ENCODE data around the gene SMYD5. TPM values are rescaled to one million over a fixed set of nuclear protein-coding genes. Genes with fewer than 3 reads are reported as not detected.

The SMYD5 gene
- total RNA-seq, 1 donor from 2014 or later = 24.0 TPM

DNA sequence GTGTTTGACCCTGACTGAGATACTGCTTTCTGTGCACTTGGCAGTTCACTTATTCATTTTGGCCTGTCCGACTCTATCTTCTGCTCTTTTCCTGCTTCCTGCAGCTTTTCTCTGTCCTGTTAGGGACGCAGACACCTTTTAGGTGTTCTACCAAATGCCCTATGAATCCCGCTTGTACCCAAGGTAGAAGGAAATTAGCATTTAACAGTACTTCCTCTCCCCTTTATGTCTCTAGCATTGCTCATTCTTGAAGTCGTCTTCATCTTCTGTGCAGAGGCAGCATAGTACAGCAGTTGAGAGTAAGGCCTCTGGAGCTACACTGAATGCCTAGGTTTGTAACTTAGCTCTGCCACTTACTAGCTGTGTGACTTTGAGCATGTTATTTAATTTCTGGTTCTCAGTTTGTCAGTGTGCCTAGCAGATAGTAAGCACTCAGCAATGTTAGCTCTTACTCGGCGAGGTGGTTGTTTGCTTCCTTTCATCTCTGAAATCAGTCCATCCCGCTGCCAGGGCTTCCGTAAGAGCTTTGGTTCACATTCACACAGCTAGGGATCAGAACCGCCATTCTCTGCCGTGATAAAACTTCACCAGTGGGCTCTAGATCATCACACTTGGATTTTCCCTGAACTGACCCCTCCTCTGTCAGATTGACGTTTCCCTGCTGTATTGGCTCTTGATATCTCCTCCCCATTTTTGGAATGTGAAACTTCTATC lies 21.4 kb downstream of the SMYD5 start:
- intact Hi-C loops (cut with micrococcal nuclease) = loop anchor here (2.0 to 10.0 kb wide), 4 partner anchors 411 to 1723 kb away; partner anchors contain the start of genes HK2 and POLE4

DNA sequence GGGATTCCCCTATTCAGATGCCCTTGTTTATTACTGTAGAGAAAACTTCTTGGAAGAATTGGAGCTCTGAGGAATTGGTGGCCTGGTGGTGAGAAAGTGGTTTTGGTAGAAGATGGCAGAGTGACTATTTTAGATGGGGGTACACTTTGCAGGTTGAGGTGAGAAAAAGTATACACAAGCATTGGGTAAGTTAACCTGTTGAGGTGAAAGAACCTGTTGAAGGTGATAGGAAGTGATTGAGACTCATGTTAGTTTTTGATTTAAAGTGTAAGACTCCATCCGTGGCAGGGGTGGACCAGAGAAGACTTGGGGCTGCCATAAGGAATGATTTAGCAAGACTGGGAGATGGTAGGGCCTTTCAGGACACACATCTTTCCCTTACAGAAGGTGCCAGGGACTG lies 23.1 kb downstream of the SMYD5 start:
- intact Hi-C loops (cut with micrococcal nuclease) = loop anchor here (10.0 kb wide), 2 partner anchors 1158 to 1598 kb away; partner anchors contain the start of gene HK2

DNA sequence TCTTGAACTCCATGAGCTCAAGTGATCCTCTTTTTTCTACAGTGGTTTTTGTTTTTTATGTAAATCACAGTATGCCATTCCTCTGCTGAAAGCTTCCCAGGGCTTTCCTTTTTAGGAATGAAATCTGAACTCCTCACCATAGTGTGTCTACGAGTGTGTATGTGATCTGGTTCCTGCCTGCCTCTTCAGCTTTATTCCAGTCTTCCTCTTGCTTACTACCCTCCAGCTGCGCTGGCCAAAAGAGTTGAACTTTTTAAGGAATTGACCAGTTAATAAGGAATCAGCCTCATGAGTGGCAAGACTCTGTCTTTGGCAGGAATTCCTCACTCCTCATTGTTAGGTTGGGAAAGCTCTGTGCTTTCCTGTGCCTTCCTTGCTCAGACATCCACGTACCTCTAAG lies 24.1 kb downstream of the SMYD5 start:
- intact Hi-C loops (cut with micrococcal nuclease) = loop anchor here (10.0 kb wide), 2 partner anchors 1157 to 1597 kb away; partner anchors contain the start of gene HK2

DNA sequence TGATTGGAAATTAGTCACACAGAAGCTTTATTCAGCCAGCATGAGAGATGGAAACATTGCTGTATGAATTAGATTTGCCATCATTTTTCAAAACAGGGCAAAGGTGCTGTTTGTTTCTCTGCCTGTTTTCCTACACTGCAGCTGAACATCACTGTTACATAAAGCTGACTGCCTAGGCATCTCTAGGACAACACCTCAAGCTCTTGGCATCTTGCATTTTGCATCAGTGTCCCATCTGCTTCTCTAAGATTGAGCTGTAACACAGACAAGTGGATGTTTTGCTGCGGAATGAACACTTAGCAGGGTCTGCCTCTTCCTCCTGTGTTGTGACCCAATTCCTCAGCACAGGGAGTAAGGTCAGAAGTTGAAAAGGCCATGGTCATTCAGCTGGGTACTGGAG lies 24.9 kb downstream of the SMYD5 start:
- intact Hi-C loops (cut with micrococcal nuclease) = loop anchor here (10.0 kb wide), 2 partner anchors 1156 to 1596 kb away; partner anchors contain the start of gene HK2

DNA sequence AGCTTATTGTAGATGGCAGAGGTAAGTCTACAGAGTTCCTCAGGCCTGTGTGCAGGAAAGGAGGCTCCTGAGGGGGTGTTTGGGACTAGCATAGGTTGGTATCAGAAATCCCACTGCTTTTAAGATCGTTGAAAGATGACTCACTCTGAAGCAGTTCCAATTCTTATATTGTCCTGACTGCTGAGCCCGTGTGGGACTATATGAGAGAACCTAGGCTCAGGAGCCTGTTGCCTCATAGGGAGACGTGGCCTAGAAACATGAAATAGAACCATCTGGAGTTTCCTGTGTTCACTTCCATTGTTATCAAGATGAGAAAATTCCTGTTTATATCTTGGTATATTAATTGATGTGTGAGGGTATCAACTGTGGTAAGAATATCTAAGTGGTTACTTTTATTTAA lies 25.7 kb downstream of the SMYD5 start:
- intact Hi-C loops (cut with micrococcal nuclease) = loop anchor here (10.0 kb wide), 2 partner anchors 1155 to 1595 kb away; partner anchors contain the start of gene HK2

DNA sequence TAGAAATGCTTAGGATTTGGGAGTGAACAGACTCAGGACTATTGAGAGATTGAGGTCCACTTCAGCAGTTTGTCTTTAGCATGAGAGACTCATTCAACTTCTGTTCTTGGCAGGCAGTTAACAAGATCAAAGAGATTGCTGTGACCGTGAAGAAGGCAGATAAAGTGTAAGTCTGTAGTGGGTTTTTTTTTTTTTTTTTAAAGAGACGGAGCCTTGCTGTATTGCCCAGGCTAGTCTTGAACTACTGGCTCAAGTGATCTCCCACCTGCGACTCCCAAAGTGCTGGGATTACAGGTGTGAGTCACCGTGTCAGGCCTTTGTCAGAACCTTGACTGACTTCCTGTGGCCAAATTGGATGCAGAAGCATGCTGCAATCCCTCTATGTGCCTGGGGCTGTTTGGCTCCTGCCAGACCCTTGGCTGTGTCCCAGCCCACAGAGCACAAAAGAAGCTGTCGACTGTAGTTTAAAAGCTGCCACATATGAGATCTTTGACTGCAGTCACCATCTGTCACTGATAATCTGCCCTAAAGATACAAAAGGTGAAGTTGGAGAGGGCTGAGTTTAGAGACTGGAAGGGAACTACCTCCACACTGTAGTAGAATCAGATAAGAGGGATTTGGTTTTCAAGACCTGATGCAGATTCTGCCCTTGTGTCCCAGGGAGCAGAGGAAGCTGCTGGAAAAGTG lies 30.0 kb downstream of the SMYD5 start:
- intact Hi-C loops (cut with micrococcal nuclease) = no loop called here

DNA sequence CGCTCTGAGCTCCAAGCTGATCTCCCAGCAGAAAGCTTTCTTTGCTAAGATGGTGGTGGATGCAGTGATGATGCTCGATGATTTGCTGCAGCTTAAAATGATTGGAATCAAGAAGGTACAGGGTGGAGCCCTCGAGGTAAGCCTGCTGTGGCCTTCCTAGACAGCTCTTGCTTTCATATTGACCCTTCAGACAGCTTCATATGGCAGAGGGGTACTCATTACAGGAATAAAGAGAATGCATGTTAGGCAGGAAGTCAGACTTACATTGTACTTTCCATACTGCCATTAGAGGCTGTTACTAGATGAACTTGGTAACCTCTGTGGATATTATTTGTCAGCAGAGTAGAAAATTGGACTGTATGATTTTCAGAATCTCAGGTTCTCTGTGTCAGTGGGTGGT lies 30.5 kb downstream of the SMYD5 start:
- intact Hi-C loops (cut with micrococcal nuclease) = no loop called here

DNA sequence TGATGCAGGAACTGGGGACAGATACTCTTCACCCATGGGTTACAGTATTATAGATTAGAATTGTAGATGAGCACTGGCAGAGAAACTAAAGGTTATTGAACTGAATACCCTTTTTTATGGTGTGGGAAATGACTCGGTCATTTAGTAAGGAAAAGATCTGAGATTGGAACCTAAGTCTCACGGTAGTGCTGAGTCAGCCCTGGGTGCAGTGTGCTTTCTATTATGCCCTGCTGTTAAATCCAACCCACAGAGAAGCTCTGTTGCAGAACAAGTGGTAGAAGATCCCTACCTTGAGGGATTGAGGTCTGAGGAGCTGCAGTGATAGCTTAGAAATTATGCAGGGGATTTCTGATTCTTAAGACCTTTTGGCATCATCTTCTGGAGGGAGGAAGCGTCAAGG lies 32.8 kb downstream of the SMYD5 start:
- intact Hi-C loops (cut with micrococcal nuclease) = no loop called here

DNA sequence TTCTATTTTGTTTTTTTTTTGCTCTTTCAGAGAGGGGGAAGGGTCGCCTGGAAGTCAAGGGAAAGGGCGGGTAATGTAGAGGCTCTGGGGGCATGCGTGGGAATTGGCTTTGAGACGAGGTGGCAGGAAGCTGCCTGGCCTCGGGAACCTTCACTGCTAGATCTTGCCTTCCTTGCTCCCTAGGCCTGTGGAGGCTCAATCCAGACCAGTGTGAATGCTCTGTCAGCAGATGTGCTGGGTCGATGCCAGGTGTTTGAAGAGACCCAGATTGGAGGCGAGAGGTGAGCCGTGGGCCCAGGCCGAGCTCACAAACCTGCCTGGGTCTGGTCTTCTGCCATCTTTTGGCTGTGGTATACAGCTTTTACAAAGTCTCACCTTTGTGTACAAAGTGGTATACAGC lies 35.6 kb downstream of the SMYD5 start:
- intact Hi-C loops (cut with micrococcal nuclease) = no loop called here

DNA sequence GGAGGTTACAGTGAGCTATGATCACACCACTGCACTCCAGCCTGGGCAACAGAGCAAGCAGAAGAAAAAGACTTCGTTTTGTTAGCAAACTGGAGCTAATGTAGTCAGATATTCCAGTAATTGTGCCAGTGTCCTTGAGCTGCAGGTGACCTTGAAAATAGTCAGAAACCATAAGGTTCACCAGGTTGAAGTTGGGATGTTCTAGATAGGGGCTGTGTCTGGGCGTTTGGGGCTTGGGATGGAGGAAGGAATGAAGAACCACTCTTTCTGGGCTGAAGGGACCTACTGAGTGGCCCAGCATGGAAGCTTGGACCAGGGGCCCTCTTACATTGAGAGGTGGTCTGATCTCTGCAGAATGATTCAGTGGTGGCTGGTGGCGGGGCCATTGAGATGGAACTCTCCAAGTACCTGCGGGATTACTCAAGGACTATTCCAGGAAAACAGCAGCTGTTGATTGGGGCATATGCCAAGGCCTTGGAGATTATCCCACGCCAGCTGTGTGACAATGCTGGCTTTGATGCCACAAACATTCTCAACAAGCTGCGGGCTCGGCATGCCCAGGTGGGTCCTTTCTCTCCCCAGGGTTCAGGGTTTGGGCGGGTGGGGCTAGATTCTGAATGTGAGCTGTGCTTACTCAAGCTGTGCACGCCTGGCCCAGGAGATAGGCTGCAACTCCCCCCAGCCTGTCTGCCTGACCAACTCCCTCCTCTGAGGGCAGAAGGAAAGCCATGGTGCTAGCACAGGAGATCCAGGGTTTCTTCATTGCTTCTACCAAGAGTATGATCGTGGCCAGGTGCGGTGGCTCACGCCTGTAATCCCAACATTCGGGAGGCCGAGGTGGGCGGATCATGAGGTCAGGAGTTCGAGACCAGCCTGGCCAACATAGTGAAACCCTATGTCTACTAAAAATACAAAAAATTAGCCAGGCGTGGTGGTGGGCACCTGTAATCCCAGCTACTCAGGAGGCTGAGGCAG lies 37.1 kb downstream of the SMYD5 start:
- intact Hi-C loops (cut with micrococcal nuclease) = no loop called here

DNA sequence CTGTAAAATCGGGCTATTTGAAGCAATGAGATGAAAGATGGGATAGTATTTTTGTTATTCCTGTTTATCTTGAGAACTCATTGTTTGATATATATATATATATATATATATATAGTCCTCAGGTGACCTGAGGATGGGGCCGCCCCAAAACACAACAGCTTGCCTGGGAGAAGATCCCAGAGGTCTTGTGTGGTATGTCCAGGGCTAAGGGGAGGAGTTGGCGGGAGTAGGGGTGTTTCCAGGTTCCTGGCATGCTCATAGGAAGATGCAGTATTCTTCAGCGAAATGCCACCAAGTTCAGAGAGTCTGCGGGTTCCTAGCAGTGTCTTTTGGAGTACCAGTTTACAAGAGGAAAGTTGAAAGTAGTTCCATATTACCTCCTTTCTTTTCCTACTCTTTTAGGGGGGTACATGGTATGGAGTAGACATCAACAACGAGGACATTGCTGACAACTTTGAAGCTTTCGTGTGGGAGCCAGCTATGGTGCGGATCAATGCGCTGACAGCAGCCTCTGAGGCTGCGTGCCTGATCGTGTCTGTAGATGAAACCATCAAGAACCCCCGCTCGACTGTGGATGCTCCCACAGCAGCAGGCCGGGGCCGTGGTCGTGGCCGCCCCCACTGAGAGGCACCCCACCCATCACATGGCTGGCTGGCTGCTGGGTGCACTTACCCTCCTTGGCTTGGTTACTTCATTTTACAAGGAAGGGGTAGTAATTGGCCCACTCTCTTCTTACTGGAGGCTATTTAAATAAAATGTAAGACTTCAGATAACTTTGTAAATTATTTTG lies 38.4 kb downstream of the SMYD5 start:
- intact Hi-C loops (cut with micrococcal nuclease) = no loop called here

DNA sequence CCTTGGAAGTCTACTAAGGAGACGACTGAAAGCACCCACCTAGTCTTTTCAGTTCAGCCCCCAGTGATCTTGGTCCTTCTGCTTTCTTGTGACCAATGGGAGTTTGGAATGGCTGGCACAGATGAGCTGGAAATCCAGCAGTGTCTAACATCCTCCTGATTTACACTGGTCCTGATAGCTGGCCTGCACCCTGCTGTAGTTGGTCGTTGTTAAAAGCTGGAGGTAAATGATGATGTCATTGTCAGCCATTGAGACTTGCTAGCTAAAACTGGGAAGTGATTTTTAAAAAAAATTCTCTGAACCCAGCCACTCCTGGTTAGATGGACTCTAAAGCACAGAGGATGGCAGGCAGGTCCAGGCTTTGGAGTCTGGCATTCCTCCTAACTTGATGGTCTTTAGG lies 39.4 kb downstream of the SMYD5 start:
- intact Hi-C loops (cut with micrococcal nuclease) = no loop called here

DNA sequence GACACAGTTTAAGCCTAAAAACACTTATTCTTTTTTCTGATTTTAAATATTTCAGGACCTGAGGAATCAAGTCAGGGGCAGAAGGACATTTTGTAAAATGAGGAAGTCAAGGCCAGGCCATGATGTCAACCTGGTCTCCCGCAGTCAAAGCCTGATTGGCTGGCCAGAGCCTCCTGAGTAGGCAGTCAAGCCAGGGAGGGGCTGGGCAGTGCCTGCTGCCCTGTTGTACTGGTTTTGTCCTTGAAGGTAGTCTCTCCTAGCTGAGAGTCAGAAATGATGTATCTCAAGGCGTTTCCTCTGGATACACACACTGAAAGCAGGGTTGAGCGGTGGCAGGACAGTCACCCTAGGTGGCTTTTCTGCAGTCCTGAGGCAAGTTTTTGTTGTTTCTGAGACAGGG lies 39.9 kb downstream of the SMYD5 start:
- intact Hi-C loops (cut with micrococcal nuclease) = no loop called here

DNA sequence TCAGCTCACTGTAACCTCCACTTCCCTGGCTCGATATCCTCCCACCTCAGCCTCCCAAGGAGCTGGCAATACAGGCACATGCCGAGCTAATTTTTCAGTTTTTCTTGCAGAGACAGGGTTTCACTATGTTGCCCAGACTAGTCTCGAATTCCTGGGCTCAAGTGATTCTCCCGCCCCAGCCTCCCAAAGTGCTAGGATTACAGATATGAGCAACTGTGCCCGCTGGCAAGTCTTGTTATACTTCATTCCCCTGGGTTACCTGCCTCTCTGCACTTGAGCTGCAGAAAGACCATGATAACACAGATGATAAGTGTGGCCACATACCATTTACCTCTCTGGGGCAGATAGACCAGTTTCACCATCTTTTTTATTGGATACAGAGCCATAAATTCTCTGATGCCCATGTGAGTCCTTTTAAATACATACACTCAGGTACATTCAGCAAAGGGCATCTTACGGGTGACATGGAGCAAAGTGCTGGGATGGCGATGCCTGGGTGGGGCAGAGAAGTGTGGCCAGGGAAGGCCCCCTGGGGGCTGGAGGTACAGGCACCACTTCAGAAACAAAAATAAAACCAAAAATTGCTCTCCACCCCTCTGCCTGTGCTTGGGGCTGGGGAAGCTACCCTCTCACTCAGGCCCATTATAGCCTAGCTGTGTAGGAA lies 40.4 kb downstream of the SMYD5 start:
- intact Hi-C loops (cut with micrococcal nuclease) = no loop called here

DNA sequence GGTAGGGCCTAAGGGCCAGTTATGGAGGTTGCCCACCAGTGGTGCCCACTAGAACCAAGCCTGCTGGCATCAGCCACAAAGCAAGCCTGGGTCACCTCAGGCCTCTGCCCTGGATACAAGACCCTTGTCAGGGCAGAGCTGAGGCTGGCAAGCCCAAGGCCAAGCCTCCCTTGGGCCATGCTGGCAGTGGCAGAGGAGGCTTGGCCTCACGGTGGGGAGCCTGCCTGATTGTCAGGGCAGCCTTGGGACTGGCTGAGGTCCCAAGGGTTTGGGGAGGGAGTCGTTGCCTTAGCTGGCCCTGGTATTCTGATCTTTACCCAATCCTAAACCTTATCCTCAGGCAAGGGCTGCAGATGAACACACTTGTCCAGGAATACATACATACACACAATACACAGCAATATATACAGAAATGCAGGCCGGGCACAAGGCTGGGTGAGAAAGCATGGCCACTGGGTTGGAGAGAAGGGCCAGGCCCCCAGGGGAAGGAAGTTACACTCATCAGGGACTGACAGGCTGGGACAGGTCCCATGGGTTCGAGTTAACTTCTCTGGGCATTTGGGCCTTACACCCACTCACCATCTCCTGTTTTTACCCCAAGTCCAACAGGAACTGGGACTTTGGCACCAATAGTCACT lies 41.1 kb downstream of the SMYD5 start:
- intact Hi-C loops (cut with micrococcal nuclease) = no loop called here

DNA sequence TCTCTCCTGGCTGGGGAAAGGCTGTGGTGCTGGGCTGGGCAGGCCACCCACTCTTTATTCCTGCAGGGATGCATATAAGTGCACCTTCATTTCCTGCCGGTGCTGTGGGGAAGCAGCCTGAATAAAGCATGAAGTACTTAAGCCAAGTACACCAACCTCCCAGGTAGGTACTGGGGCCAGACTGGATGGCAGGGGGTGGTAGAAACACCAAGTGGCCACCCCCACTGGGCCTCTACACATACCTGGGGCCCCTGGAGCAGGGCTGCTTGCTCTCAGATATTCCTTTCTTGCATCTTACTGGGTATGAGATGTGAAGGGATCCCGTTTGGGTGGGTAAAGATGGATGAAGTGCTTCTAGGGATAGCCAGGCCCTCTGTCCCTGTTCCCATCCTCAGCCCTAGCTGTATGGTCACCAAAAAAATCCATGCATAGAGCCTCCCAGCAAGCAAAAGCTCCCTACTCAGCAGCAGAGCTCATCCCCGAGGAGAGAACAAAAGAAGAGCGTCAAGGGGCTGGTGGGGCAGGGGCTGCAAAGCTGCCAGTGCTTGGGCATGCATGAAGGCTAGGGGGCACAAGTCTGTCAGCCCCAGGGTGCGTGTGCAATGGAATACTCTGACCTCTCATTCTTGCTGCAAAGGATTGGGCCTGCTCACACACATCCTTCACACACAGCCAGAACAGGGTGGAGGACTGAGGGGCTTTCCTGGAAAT lies 42.0 kb downstream of the SMYD5 start:
- intact Hi-C loops (cut with micrococcal nuclease) = no loop called here

DNA sequence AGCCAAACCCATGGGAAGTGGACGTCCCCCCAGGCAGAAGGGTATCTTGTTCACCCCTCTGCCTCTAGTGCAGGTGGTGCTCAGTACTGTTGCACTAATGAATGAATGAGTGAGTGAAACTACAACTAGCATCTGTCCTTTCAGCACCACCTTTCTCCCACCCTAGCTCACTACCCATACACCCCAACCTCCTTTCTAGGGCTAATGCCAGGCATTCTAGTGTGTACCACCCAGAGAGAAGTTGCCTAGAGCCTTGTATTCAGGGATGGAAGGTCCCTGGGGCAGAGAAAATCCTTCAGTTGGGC lies 42.5 kb downstream of the SMYD5 start:
- intact Hi-C loops (cut with micrococcal nuclease) = no loop called here

DNA sequence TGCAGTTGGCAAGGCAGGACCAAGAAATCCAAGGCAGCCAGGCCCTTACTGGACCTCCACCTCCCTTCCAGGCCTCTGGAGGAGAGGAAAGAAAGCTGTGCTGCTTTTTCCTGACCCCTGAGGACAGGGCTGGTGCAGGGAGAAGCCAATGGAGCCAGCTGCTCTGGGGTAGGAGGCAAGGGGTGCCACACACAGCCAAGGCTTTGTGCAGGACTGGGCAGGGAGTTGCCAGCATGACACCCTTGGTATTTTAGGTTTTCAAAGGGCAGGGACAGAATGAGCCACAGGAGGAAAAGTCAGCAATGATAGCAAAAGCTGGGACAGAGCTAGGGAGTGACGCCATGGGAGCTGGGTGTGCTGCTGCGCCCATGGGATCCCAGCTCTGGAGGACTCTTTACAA lies 43.0 kb downstream of the SMYD5 start:
- intact Hi-C loops (cut with micrococcal nuclease) = no loop called here

DNA sequence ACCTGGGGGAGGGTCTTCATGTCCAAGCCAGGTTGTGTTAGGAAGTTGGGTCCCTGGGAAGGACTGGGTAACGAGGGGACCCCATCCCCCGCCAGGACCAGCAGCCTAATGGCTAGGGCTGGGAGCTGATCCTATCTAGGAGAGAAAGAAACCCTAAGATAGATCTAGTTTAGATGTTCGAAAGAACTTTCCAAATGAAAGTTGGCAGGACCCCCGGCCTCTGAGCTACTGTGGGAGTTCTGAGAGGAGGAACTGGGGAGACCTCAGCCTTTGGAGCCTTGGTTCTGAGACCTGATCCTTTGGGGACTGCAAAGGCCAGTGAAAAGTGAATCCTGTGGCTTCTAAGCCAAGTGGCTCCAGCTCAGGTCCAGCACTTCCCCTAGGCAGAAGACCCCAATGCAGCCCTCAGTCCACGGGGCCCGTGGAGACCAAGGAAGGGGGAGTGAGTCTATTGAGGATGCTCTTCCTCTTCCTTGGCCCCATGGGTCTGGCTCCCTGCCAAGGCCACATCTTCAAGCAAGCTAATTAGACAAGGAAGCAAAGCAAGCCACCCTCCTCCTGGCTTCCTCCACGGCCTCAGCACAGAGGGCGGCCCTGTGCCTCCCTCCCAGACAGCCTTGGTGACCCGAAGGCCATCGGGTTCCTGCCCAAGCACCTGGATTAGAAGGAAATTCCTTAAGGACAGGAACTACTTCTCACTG lies 43.5 kb downstream of the SMYD5 start:
- intact Hi-C loops (cut with micrococcal nuclease) = no loop called here

All from T-helper 1 cell treated with Interleukin-12 subunit alpha and Interleukin-12 subunit beta and Interleukin-4 antibody, amounts not matched to agents 30 ng/mL and 1 ng/mL, for 36 hours (primary cell).